GM12801 (cell line): Measurements from ENCODE around the gene CIDEC.

Experiments used
- CTCF ChIP-seq: IDR thresholded peaks from one replicate; pipeline ENCODE4 v1.5.1; 2011; ENCODE audit warnings: control low read depth; ENCODE audit not compliant: insufficient read length; ENCODE audit errors: extremely low read depth

CIDEC gene

GRCh38 chr3:9852528-9852927 is 27.5 kb downstream of the CIDEC start:
- TF ChIP-seq CTCF: no peak

- no peak for TF ChIP-seq CTCF
These were observed 33.0 kb downstream of the CIDEC start for GRCh38 chr3:9846931-9847488.

- TF ChIP-seq CTCF: no peak
These were observed 33.8 kb downstream of the CIDEC start for GRCh38 chr3:9846231-9846630.

- no peak for TF ChIP-seq CTCF
These were observed 36.2 kb downstream of the CIDEC start, which contains the start of gene RPUSD3 for GRCh38 chr3:9843715-9844438. RPUSD3 (minus strand) TSS chr3:9844008; CDS start chr3:9843990, 18 bp downstream.

GRCh38 chr3:9841015-9841414 is 39.0 kb downstream of the CIDEC start:
- no peak for TF ChIP-seq CTCF

- no peak for TF ChIP-seq CTCF
These were observed 41.2 kb downstream of the CIDEC start for GRCh38 chr3:9838856-9839255.

- no peak for TF ChIP-seq CTCF
These were observed 42.1 kb downstream of the CIDEC start for GRCh38 chr3:9837701-9838582.
